GM12801 (cell line): Measurements from ENCODE around the gene FUBP3.

Experiments used
- CTCF ChIP-seq: IDR thresholded peaks from one replicate; pipeline ENCODE4 v1.5.1; 2011; ENCODE audit warnings: control low read depth; ENCODE audit not compliant: insufficient read length; ENCODE audit errors: extremely low read depth

FUBP3 gene

GRCh38 chr9:130561056-130561455 lies 18.3 kb upstream of the FUBP3 start:
- TF ChIP-seq CTCF = no peak

GRCh38 chr9:130563797-130564196 lies 15.6 kb upstream of the FUBP3 start:
- no peak for TF ChIP-seq CTCF

- no peak for TF ChIP-seq CTCF
Measured at GRCh38 chr9:130565792-130566191, 13.6 kb upstream of the FUBP3 start.

GRCh38 chr9:130570208-130570607 lies 9.2 kb upstream of the FUBP3 start:
- TF ChIP-seq CTCF = no peak

- no peak for TF ChIP-seq CTCF
Measured at GRCh38 chr9:130575514-130575913, 3.9 kb upstream of the FUBP3 start.

GRCh38 chr9:130576176-130576575 lies 3.2 kb upstream of the FUBP3 start:
- TF ChIP-seq CTCF = no peak

- no peak for TF ChIP-seq CTCF
Measured at GRCh38 chr9:130579738-130580463, 524 bp downstream of the FUBP3 start.

GRCh38 chr9:130581766-130582165 lies 2.4 kb downstream of the FUBP3 start:
- TF ChIP-seq CTCF = no peak
